Upper lobe of left lung (tissue), 4 donors: ENCODE measurements around the gene AASS.
"Not testable (repeated sequence)": the region's sequence is repeated elsewhere in the genome, so short reads cannot be mapped to it uniquely, and the experiment has no call there.

ENCODE experiments used
- CTCF ChIP-seq, 6 experiments: fragments of 450-650 bp in 4 of 6; fragments of 200-600 bp in 2 of 6; sonication (generic) in 2 of 6; IDR thresholded peaks; one replicate each; pipeline ENCODE4 v1.5.1; 2016 to 2019; ENCODE audit warnings: antibody characterized with exemption in 6 of 6
- POLR2A ChIP-seq, 4 donors: fragments of 450-650 bp; IDR thresholded peaks; one replicate each; pipeline ENCODE4 v1.5.1; 2016 to 2017; ENCODE audit warnings: antibody characterized with exemption in 4 of 4, mild to moderate bottlenecking in 2 of 4
- POLR2AphosphoS5 ChIP-seq, 2 donors: sonication (generic); formaldehyde crosslinking; IDR thresholded peaks; one replicate each; pipeline ENCODE4 v1.5.1; 2017; ENCODE audit warnings: antibody characterized with exemption in 2 of 2

- TF ChIP-seq CTCF, POLR2A (IDR thresholded peaks at IDR 0.05): not testable (repeated sequence)
- peak in 1 of 2 donors; percentile 29 for TF ChIP-seq POLR2AphosphoS5 (IDR thresholded peaks at IDR 0.05)
Observed at GRCh38 chr7:122172144-122172543, 28.1 kb upstream of the AASS start.
